ENCODE measurements around the gene EPM2A. TPM values are rescaled to one million over a fixed set of nuclear protein-coding genes. Genes with fewer than 3 reads are reported as not detected.
A peak's percentile ranks its signal among the peaks of the same experiment; 100 is the strongest.

EPM2A gene
- total and polyA plus RNA-seq, 2 donors (not counting 3 experiments of a cell fraction or from before 2014, with no cell fraction given), result 3.1 to 4.8 TPM

GRCh38 chr6:145731447-145731846 lies 3.9 kb downstream of the EPM2A start:
- dilution Hi-C loops (cut with MboI; ENCODE audit: extremely low pct_ligation_motif_present, low sequenced_read_pairs), result no loop called here
- intact Hi-C loops (cut with micrococcal nuclease), result loop anchor here (10.0 kb wide), 1 partner anchor 813 kb away; the partner anchor contains the start of gene RAB32
- TF ChIP-seq MYC (IDR thresholded peaks at IDR 0.05; ENCODE audit: low read depth, low read length) (no peak), FOS (IDR thresholded peaks at IDR 0.05; ENCODE audit: borderline replicate concordance, insufficient read depth, low read length) (no peak), EZH2 (IDR thresholded peaks at IDR 0.05; ENCODE audit: borderline replicate concordance, low read depth, low read length, severe bottlenecking) (no peak), POLR2AphosphoS5 (IDR thresholded peaks at IDR 0.05; ENCODE audit: insufficient read depth, low read depth, low read length) (no peak), POLR2A (IDR thresholded peaks at IDR 0.05; ENCODE audit: low read depth, low read length) (no peak), JUN (IDR thresholded peaks at IDR 0.05; ENCODE audit: borderline replicate concordance, insufficient read depth, insufficient read length, low read depth) (no peak), GATA2 (IDR thresholded peaks at IDR 0.05; ENCODE audit: insufficient read depth, insufficient read length, low read depth, low read length) (no peak)
- TF ChIP-seq, protein P1, sequence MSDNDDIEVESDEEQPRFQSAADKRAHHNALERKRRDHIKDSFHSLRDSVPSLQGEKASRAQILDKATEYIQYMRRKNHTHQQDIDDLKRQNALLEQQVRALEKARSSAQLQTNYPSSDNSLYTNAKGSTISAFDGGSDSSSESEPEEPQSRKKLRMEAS (IDR thresholded peaks at IDR 0.05; ENCODE audit: insufficient read depth, insufficient read length), result no peak
- TF ChIP-seq, protein P2, sequence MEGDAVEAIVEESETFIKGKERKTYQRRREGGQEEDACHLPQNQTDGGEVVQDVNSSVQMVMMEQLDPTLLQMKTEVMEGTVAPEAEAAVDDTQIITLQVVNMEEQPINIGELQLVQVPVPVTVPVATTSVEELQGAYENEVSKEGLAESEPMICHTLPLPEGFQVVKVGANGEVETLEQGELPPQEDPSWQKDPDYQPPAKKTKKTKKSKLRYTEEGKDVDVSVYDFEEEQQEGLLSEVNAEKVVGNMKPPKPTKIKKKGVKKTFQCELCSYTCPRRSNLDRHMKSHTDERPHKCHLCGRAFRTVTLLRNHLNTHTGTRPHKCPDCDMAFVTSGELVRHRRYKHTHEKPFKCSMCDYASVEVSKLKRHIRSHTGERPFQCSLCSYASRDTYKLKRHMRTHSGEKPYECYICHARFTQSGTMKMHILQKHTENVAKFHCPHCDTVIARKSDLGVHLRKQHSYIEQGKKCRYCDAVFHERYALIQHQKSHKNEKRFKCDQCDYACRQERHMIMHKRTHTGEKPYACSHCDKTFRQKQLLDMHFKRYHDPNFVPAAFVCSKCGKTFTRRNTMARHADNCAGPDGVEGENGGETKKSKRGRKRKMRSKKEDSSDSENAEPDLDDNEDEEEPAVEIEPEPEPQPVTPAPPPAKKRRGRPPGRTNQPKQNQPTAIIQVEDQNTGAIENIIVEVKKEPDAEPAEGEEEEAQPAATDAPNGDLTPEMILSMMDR (IDR thresholded peaks at IDR 0.05; ENCODE audit: extremely low read depth in 1 of 2, insufficient read depth in 1 of 2, low read depth in 1 of 2, low read length in 2 of 2), result no peak
- H2AFZ ChIP-seq (ENCODE audit: low read depth, low read length), result peak overlapping the region; percentile 35
- BruUV-seq (replicated peaks), result no TSS peak
- POLR2A ChIA-PET, result no interaction called here
- H3K27me3 ChIP-seq (ENCODE audit: control insufficient read depth in 2 of 2, insufficient read depth in 2 of 2, low read length in 2 of 2), result no peaks in the 10 kb centered on the region
- H4K20me1 ChIP-seq (replicated peaks; ENCODE audit: control insufficient read depth, extremely low read depth, insufficient read depth, low read length), result no peaks in the 10 kb centered on the region
- peaks cover 16% of the 10 kb centered on the region for H3K4me1 ChIP-seq (ENCODE audit: control insufficient read depth, extremely low read depth, insufficient read depth, low read length)
- no peak overlapping the region for H3K9ac ChIP-seq (replicated peaks; ENCODE audit: extremely low read depth, insufficient read depth, low read length)
- H3K27ac ChIP-seq (ENCODE audit: insufficient read depth, low read depth, low read length), result no peak overlapping the region
- no peak overlapping the region for H3K4me2 ChIP-seq (ENCODE audit: insufficient read depth, low read length)
- CTCF ChIA-PET, result interaction anchor here (1.2 kb wide), 1 partner anchor 28 kb away, joined by 4 read pairs; no protein-coding TSS in a partner anchor
- H3K4me3 ChIP-seq (replicated peaks in 1 of 3; ENCODE audit: insufficient read depth in 1 of 3, low read depth in 1 of 3, low read length in 3 of 3), result no peak overlapping the region
- no peaks in the 10 kb centered on the region for H3K79me2 ChIP-seq (ENCODE audit: control insufficient read depth, insufficient read depth, low read length)
- H3K9me3 ChIP-seq (replicated peaks; ENCODE audit: control insufficient read depth, insufficient read depth, low read length), result no peaks in the 10 kb centered on the region
- DNase-seq (ENCODE audit: low read depth, low spot score) (no peak), FAIRE-seq (no peak)
- H3K9me1 ChIP-seq (replicated peaks; ENCODE audit: control insufficient read depth, extremely low read depth, insufficient read depth, low read length), result no peaks in the 10 kb centered on the region
- H3K36me3 ChIP-seq (ENCODE audit: control insufficient read depth in 2 of 2, extremely low read depth in 1 of 2, insufficient read depth in 2 of 2, low read length in 2 of 2), result no peaks in the 10 kb centered on the region
